Endothelial cell of umbilical vein (primary cell): Measurements from ENCODE around the gene MESP2. TPM values are rescaled to one million over a fixed set of nuclear protein-coding genes. Genes with fewer than 3 reads are reported as not detected.

Source experiments
- BruUV-seq: library from RNA; stranded (reverse); fragments of 400-500 nt; replicated peaks from 2 replicates; lab custom pipeline; 2021; lab: Mats Ljungman, UMichigan
- CTCF ChIA-PET: fragments of 300-600, 350-600 bp; sonication (Branson Sonifier 250); formaldehyde crosslinking; loops from one replicate; lab custom pipeline; 2021; ENCODE audit warnings: antibody characterized with exemption, inconsistent platforms; lab: Charles Lee
- POLR2A ChIA-PET: fragments of 300-600, 350-600 bp; sonication (Branson Sonifier 250); formaldehyde crosslinking; loops from one replicate; lab custom pipeline; 2021; ENCODE audit warnings: antibody characterized with exemption, inconsistent platforms; lab: Charles Lee
- DNase-seq: peaks from one replicate; pipeline ENCODE4 v3.0.0-alpha.2; 2011; ENCODE audit warnings: low read depth, low spot score
- FAIRE-seq: peaks from 2 replicates; lab custom pipeline; 2011; peaks lifted over from hg19 to GRCh38; lab: Jason Lieb, UNC
- H2AFZ ChIP-seq: 2 replicates; pipeline ENCODE4 v1.6.0; 2012; ENCODE audit warnings: low read depth, low read length, control low read depth, inconsistent platforms
- H3K27ac ChIP-seq: 2 replicates; pipeline ENCODE4 v1.5.1; 2011; ENCODE audit warnings: low read depth, mild to moderate bottlenecking, control low read depth, low read length, moderate library complexity; ENCODE audit not compliant: insufficient read depth
- H3K27me3 ChIP-seq, 2 experiments: 2 replicates each; pipeline versions ENCODE4 v1.6.0 to v1.6.1; 2011; ENCODE audit warnings: low read length in 2 of 2, mixed read lengths in 1 of 2; ENCODE audit not compliant: control insufficient read depth in 2 of 2, insufficient read depth in 2 of 2
- H3K36me3 ChIP-seq, 2 experiments: 2 replicates in 1 of 2; 3 replicates in 1 of 2; pipeline ENCODE4 v1.5.1; 2011; ENCODE audit warnings: low read length in 2 of 2, mild to moderate bottlenecking in 1 of 2, moderate library complexity in 1 of 2; ENCODE audit not compliant: control insufficient read depth in 2 of 2, insufficient read depth in 2 of 2; ENCODE audit errors: extremely low read depth in 1 of 2
- H3K4me1 ChIP-seq: 3 replicates; pipeline ENCODE4 v1.5.1; 2011; ENCODE audit warnings: mild to moderate bottlenecking, low read length; ENCODE audit not compliant: control insufficient read depth, insufficient read depth; ENCODE audit errors: extremely low read depth
- H3K4me2 ChIP-seq: 2 replicates; pipeline ENCODE4 v1.6.1; 2011; ENCODE audit warnings: low read length, control low read depth, mixed read lengths; ENCODE audit not compliant: insufficient read depth
- H3K4me3 ChIP-seq, 3 experiments: fragments of 200-600 bp in 1 of 3; sonication (generic), shearing (Covaris generic) in 1 of 3; replicated peaks in 1 of 3; 2 replicates each; pipeline ENCODE4 v1.5.1; 2011 to 2016; ENCODE audit warnings: control low read depth in 3 of 3, low read length in 3 of 3, mild to moderate bottlenecking in 2 of 3, inconsistent platforms in 1 of 3, low read depth in 1 of 3, moderate library complexity in 1 of 3; ENCODE audit not compliant: insufficient read depth in 1 of 3
- H3K79me2 ChIP-seq: 2 replicates; pipeline ENCODE4 v1.6.0; 2012; ENCODE audit warnings: low read length, inconsistent platforms; ENCODE audit not compliant: control insufficient read depth, insufficient read depth
- H3K9ac ChIP-seq: replicated peaks from 2 replicates; pipeline ENCODE3; 2011; ENCODE audit warnings: low read length, control low read depth; ENCODE audit not compliant: insufficient read depth; ENCODE audit errors: extremely low read depth
- H3K9me1 ChIP-seq: replicated peaks from 3 replicates; pipeline ENCODE4 v1.6.0; 2011; ENCODE audit warnings: mild to moderate bottlenecking, low read length; ENCODE audit not compliant: control insufficient read depth, insufficient read depth; ENCODE audit errors: extremely low read depth
- H3K9me3 ChIP-seq: replicated peaks from 2 replicates; pipeline ENCODE4 v1.5.1; 2012; ENCODE audit warnings: low read length, inconsistent platforms; ENCODE audit not compliant: control insufficient read depth, insufficient read depth
- H4K20me1 ChIP-seq: replicated peaks from 2 replicates; pipeline ENCODE3; 2011; ENCODE audit warnings: mild to moderate bottlenecking, low read length; ENCODE audit not compliant: control insufficient read depth, insufficient read depth; ENCODE audit errors: extremely low read depth
- CTCF ChIP-seq, 2 donors: IDR thresholded peaks; 1 replicate in 1 of 2; 2 replicates in 1 of 2; pipeline ENCODE4 v1.5.1; 2011; ENCODE audit warnings: low read length in 2 of 2, mild to moderate bottlenecking in 2 of 2, moderate library complexity in 2 of 2, control low read depth in 1 of 2, inconsistent platforms in 1 of 2, low read depth in 1 of 2; ENCODE audit not compliant: insufficient read depth in 1 of 2; ENCODE audit errors: extremely low read depth in 1 of 2
- EZH2 ChIP-seq: IDR thresholded peaks from 2 replicates; pipeline ENCODE4 v1.6.1; 2012; ENCODE audit warnings: borderline replicate concordance, low read depth, mild to moderate bottlenecking, moderate library complexity, low read length, inconsistent platforms; ENCODE audit not compliant: severe bottlenecking
- FOS ChIP-seq: IDR thresholded peaks from 2 replicates; pipeline ENCODE4 v1.6.1; 2011; ENCODE audit warnings: mild to moderate bottlenecking, low read length, moderate library complexity, borderline replicate concordance; ENCODE audit not compliant: insufficient read depth
- GATA2 ChIP-seq: IDR thresholded peaks from 2 replicates; pipeline ENCODE4 v1.7.0; 2011; ENCODE audit warnings: low read depth, mild to moderate bottlenecking, moderate library complexity, mixed read lengths, low read length; ENCODE audit not compliant: insufficient read length, insufficient read depth
- JUN ChIP-seq: IDR thresholded peaks from 2 replicates; pipeline ENCODE4 v1.6.1; 2011; ENCODE audit warnings: borderline replicate concordance, low read depth; ENCODE audit not compliant: insufficient read length, insufficient read depth
- MYC ChIP-seq: IDR thresholded peaks from one replicate; pipeline ENCODE4 v1.6.1; 2011; ENCODE audit warnings: mild to moderate bottlenecking, low read depth, low read length
- POLR2A ChIP-seq: IDR thresholded peaks from 2 replicates; pipeline ENCODE4 v1.6.1; 2012; ENCODE audit warnings: low read depth, mild to moderate bottlenecking, control low read depth, low read length
- POLR2AphosphoS5 ChIP-seq: IDR thresholded peaks from 2 replicates; pipeline ENCODE4 v1.6.1; 2012; ENCODE audit warnings: low read depth, mild to moderate bottlenecking, control low read depth, low read length, moderate library complexity; ENCODE audit not compliant: insufficient read depth
- dilution Hi-C: fragments of 300-500 bp; cut with MboI; formaldehyde crosslinking; loops from one replicate; pipeline ENCODE4 v1.15.0; 2019; ENCODE audit warnings: low sequenced_read_pairs; ENCODE audit not compliant: extremely low pct_ligation_motif_present
- intact Hi-C: fragments of 100-400 bp; cut with micrococcal nuclease; formaldehyde crosslinking; loops from one replicate; pipeline ENCODE4 v1.10.0; 2022
- polyA plus RNA-seq, 4 experiments: library from polyadenylated mRNA; depleted of rRNA in 3 of 4; stranded (reverse) in 3 of 4; unstranded in 1 of 4; fragments of >200 nt; gene quantifications; 2 replicates each; pipeline versions ENCODE4 v1.2.1 to v1.2.3, GENCODE V29; 2011 to 2012; ENCODE audit warnings: missing spikeins in 1 of 4
- total RNA-seq: library from RNA; stranded (reverse); gene quantifications from 2 replicates; pipeline ENCODE4 v1.2.3, GENCODE V29; 2021
- TF ChIP-seq, protein P1 (sequence below): IDR thresholded peaks from 2 replicates; pipeline ENCODE4 v1.6.1; 2011; ENCODE audit not compliant: insufficient read depth, insufficient read length

Gene MESP2
- total and polyA plus RNA-seq, 2 donors (not counting 3 experiments of a cell fraction or from before 2014, with no cell fraction given): 0.42 to 0.43 TPM

DNA sequence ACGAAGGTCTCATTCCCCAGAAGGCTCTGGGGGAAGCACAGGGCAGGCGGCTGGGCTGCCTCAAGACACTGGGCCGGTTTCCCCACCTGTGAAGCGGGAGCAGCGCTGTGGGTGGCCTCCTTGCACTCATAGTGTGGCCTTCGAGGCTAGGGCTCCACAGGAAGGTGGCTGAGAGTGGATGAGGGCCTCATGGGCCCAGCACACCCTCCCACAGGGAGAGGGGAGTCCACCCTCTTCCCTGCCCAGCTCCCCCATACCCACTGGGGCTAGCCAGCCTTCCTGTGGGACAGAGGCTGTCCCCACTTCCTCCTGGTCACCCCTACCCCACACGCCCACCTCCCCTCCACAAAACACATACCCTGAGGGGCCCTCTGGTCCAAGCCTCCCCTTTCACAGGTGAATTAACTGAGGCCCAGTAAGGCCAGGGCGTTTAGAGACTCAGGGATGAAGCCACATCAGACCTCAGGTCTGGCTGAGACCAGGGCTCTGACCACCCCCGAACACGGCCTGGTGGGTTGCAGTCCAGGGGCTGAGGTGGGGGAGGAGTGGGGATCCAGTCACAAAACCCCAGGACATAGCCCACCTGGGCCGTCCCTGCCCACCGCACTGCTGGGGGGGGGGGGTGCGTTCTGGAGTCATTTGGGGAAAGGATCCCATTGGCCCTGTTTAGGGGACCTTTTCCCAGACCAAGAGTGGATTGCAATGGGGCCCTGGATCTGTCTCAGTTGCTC is 37.4 kb downstream of the MESP2 start:
- POLR2A ChIA-PET: interaction anchor here (0.9 to 1.8 kb wide), 2 partner anchors 35 to 61 kb away, joined by 6 to 8 read pairs; no protein-coding TSS in a partner anchor
- dilution Hi-C loops (no loop called here), intact Hi-C loops (loop anchor here (2.0 kb wide), 2 partner anchors 19 to 61 kb away; no protein-coding TSS in a partner anchor)
- peak overlapping the region; percentile 86 to 95 (median 94) for H3K4me3 ChIP-seq
- peak overlapping the region; percentile 77 for H3K27ac ChIP-seq
- DNase-seq (no peak), FAIRE-seq (no peak)
- H4K20me1 ChIP-seq: no peaks in the 10 kb centered on the region
- CTCF ChIA-PET: interaction anchor here (0.6 to 9.3 kb wide), 8 partner anchors 10 to 73 kb away, joined by 3 to 67 read pairs (median 3); no protein-coding TSS in a partner anchor
- peaks cover 41% of the 10 kb centered on the region for H3K4me1 ChIP-seq
- H3K9me3 ChIP-seq: no peaks in the 10 kb centered on the region
- H3K4me2 ChIP-seq: peak overlapping the region; percentile 79
- peaks cover 56% of the 10 kb centered on the region for H3K79me2 ChIP-seq
- TSS peak; percentile 27 for BruUV-seq
- H3K9ac ChIP-seq: peak overlapping the region; percentile 90
- no peaks in the 10 kb centered on the region for H3K27me3 ChIP-seq
- no peaks in the 10 kb centered on the region for H3K9me1 ChIP-seq
- no peaks in the 10 kb centered on the region for H3K36me3 ChIP-seq
- TF ChIP-seq FOS: no peak
- TF ChIP-seq POLR2A: peak; percentile 8
- H2AFZ ChIP-seq: no peak overlapping the region

DNA sequence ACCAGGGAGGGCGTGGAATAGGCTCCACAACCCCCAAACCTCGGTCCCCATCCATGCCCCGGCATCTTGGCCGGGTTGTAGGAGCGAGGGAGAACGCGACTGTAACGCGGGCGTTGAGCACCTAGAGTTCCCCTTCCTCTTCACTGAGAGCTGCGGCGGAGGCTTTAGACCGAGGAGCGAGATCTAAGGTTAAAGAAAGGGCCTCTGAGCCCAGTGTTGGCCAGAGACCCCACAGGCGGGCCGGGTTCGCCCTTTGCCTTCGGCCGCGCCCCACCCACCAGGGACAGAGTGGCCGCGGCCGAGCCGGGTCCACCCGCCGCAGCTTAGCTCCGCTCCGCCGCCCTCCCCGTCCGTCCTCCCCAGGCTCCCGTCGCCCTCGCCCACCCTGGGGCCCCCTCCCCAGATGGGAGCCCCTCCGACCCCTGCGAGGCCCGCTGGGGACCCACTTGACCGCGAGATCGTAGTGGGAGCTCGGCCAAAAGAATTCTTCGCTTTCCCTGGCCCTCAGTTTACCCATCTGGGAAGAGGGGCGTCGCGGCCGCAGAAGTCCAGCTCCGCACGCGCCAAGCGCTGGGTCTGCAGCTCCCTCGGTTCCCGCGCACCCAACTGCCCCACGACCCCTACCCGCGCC is 38.1 kb downstream of the MESP2 start:
- TF ChIP-seq MYC (no peak), POLR2AphosphoS5 (no peak), POLR2A (no peak), CTCF (IDR thresholded peaks at IDR 0.05; ENCODE audit: extremely low read depth in 1 of 2, insufficient read depth in 1 of 2, low read depth in 1 of 2, low read length in 2 of 2) (no peak), FOS (no peak), GATA2 (no peak), JUN (no peak), EZH2 (no peak)
- TF ChIP-seq, protein P1, sequence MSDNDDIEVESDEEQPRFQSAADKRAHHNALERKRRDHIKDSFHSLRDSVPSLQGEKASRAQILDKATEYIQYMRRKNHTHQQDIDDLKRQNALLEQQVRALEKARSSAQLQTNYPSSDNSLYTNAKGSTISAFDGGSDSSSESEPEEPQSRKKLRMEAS: no peak
- ChIA-PET POLR2A (interaction anchor here (0.7 to 1.8 kb wide), 6 partner anchors 12 to 61 kb away, joined by 3 to 8 read pairs (median 4); no protein-coding TSS in a partner anchor), CTCF (interaction anchor here (0.7 to 9.3 kb wide), 9 partner anchors 9 to 63 kb away, joined by 3 to 67 read pairs (median 4); no protein-coding TSS in a partner anchor)
- DNase-seq (no peak), FAIRE-seq (peak; percentile 26)
- H3K4me2 ChIP-seq: peak overlapping the region; percentile 79
- intact Hi-C loops: loop anchor here (2.0 kb wide), 2 partner anchors 19 to 61 kb away; no protein-coding TSS in a partner anchor
- dilution Hi-C loops: no loop called here
- H3K4me1 ChIP-seq: peaks cover 35% of the 10 kb centered on the region
- H3K27me3 ChIP-seq: no peaks in the 10 kb centered on the region
- no peaks in the 10 kb centered on the region for H3K9me3 ChIP-seq
- no peaks in the 10 kb centered on the region for H4K20me1 ChIP-seq
- H3K9me1 ChIP-seq: no peaks in the 10 kb centered on the region
- H3K36me3 ChIP-seq: no peaks in the 10 kb centered on the region
- H3K79me2 ChIP-seq: peaks cover 50% of the 10 kb centered on the region
- BruUV-seq: no TSS peak
- H3K4me3 ChIP-seq: peak overlapping the region; percentile 86 to 95 (median 94)
- H2AFZ ChIP-seq: peak overlapping the region; percentile 12
- H3K9ac ChIP-seq: peak overlapping the region; percentile 90
- peak overlapping the region; percentile 77 for H3K27ac ChIP-seq
